NOMO-1 (cell line): ENCODE data around the gene GOLGA5.

Source experiments
- DNase-seq, 2 experiments: peaks; one replicate each; lab custom pipeline; 2025; ENCODE audit not compliant: unreplicated experiment in 2 of 2; lab: John Stamatoyannopoulos, UW

Gene GOLGA5

GRCh38 chr14:92874962-92875661, 81.0 kb downstream of the GOLGA5 start:
- no peak for DNase-seq

GRCh38 chr14:92877757-92878431, 83.8 kb downstream of the GOLGA5 start:
- no peak for DNase-seq

GRCh38 chr14:92880351-92880750, 86.2 kb downstream of the GOLGA5 start:
- no peak for DNase-seq

- peak; percentile 30 to 55 for DNase-seq
Observed at GRCh38 chr14:92880851-92881250, 86.7 kb downstream of the GOLGA5 start.

- DNase-seq, result no peak
Observed at GRCh38 chr14:92883066-92883465, 89.0 kb downstream of the GOLGA5 start.

GRCh38 chr14:92884410-92884809, 90.3 kb downstream of the GOLGA5 start:
- DNase-seq, result no peak

- DNase-seq, result no peak
Observed at GRCh38 chr14:92885279-92886061, 91.4 kb downstream of the GOLGA5 start.

- DNase-seq, result no peak
Observed at GRCh38 chr14:92886337-92886736, 92.2 kb downstream of the GOLGA5 start.

GRCh38 chr14:92887157-92887556, 93.1 kb downstream of the GOLGA5 start:
- DNase-seq, result no peak

- DNase-seq, result peak; percentile 12 to 23
Observed at GRCh38 chr14:92888896-92889295, 94.8 kb downstream of the GOLGA5 start.
